SK-N-SH (cell line): ENCODE results near the gene COCH. TPM values are rescaled to one million over a fixed set of nuclear protein-coding genes. Genes with fewer than 3 reads are reported as not detected.

Source experiments
- CTCF ChIA-PET: fragments of 300-600, 350-600 bp; formaldehyde crosslinking; extraction: SDS; loops from one replicate; lab custom pipeline; 2021; lab: Yijun Ruan, JAX
- POLR2A ChIA-PET: fragments of 350-600 bp; sonication (Branson Sonifier 250); formaldehyde crosslinking; extraction: SDS; loops from one replicate; lab custom pipeline; 2020; ENCODE audit warnings: antibody characterized with exemption, inconsistent platforms; lab: Yijun Ruan, JAX
- DNase-seq: peaks from one replicate; pipeline ENCODE4 v3.0.0; 2012
- H2AFZ ChIP-seq: fragments of 200-600 bp; sonication (generic); 2 replicates; pipeline ENCODE4 v1.8.1; 2016; ENCODE audit warnings: antibody characterized with exemption, mild to moderate bottlenecking, low read depth
- H3F3A ChIP-seq: fragments of 200-600 bp; sonication (generic); replicated peaks from 2 replicates; pipeline ENCODE3; 2016; ENCODE audit warnings: antibody characterized with exemption, mild to moderate bottlenecking; ENCODE audit not compliant: insufficient read depth
- H3K27ac ChIP-seq, 2 experiments: fragments of 200-500 bp in 1 of 2; fragments of 200-600 bp in 1 of 2; sonication (Bioruptor generic) in 1 of 2; sonication (generic), shearing (Covaris generic) in 1 of 2; 2 replicates each; pipeline versions ENCODE4 v1.5.1 to v1.6.1; 2014 to 2016; ENCODE audit warnings: low read depth in 2 of 2, inconsistent platforms in 1 of 2, low read length in 1 of 2, mild to moderate bottlenecking in 1 of 2, mixed read lengths in 1 of 2
- H3K27me3 ChIP-seq: fragments of 200-600 bp; sonication (generic), shearing (Covaris generic); 2 replicates; pipeline ENCODE4 v1.6.1; 2016; ENCODE audit warnings: mixed run types; ENCODE audit not compliant: insufficient read depth
- H3K36me3 ChIP-seq, 2 experiments: fragments of 200-500 bp in 1 of 2; fragments of 200-600 bp in 1 of 2; sonication (Bioruptor generic) in 1 of 2; sonication (generic) in 1 of 2; replicated peaks in 1 of 2; 2 replicates each; pipeline versions ENCODE3 to v1.5.1; 2014 to 2016; ENCODE audit warnings: low read length in 1 of 2, mild to moderate bottlenecking in 1 of 2; ENCODE audit not compliant: insufficient read depth in 2 of 2, control insufficient read depth in 1 of 2
- H3K4me1 ChIP-seq, 2 experiments: fragments of 200-500 bp in 1 of 2; fragments of 200-600 bp in 1 of 2; sonication (Bioruptor generic) in 1 of 2; sonication (generic), shearing (Covaris generic) in 1 of 2; 2 replicates each; pipeline versions ENCODE4 v1.5.1 to v1.6.1; 2014 to 2016; ENCODE audit warnings: low read depth in 1 of 2, low read length in 1 of 2, mixed run types in 1 of 2; ENCODE audit not compliant: insufficient read depth in 2 of 2, control insufficient read depth in 1 of 2
- H3K4me2 ChIP-seq: fragments of 200-600 bp; sonication (generic), shearing (Covaris generic); 2 replicates; pipeline ENCODE4 v1.6.1; 2017; ENCODE audit warnings: mixed run types
- H3K4me3 ChIP-seq, 2 experiments: fragments of 200-500 bp in 1 of 2; fragments of 200-600 bp in 1 of 2; sonication (Bioruptor generic) in 1 of 2; sonication (generic), shearing (Covaris generic) in 1 of 2; 2 replicates each; pipeline versions ENCODE4 v1.5.1 to v1.8.1; 2014 to 2016; ENCODE audit warnings: low read depth in 2 of 2, inconsistent platforms in 1 of 2, low read length in 1 of 2, mild to moderate bottlenecking in 1 of 2, mixed read lengths in 1 of 2, moderate library complexity in 1 of 2
- H3K79me2 ChIP-seq: fragments of 200-600 bp; sonication (generic); 2 replicates; pipeline ENCODE4 v1.8.1; 2017; ENCODE audit warnings: mild to moderate bottlenecking; ENCODE audit not compliant: insufficient read depth
- H3K9ac ChIP-seq: fragments of 200-600 bp; sonication (generic); 2 replicates; pipeline ENCODE4 v1.6.1; 2017; ENCODE audit warnings: mixed run types
- H3K9me2 ChIP-seq: fragments of 200-600 bp; sonication (generic); 2 replicates; pipeline ENCODE4 v1.6.1; 2017; ENCODE audit warnings: mixed run types
- H3K9me3 ChIP-seq: fragments of 200-600 bp; sonication (generic); 2 replicates; pipeline ENCODE4 v1.6.1; 2017; ENCODE audit warnings: mixed run types, mild to moderate bottlenecking, moderate library complexity
- H4K20me1 ChIP-seq: fragments of 200-600 bp; sonication (generic); 2 replicates; pipeline ENCODE4 v1.6.1; 2017; ENCODE audit warnings: mild to moderate bottlenecking, mixed run types; ENCODE audit not compliant: insufficient read depth
- CHD2 ChIP-seq: fragments of 150-350 bp; IDR thresholded peaks from 2 replicates; pipeline ENCODE4 v1.6.1; 2018; ENCODE audit warnings: low read length; ENCODE audit not compliant: partially characterized antibody
- ELF1 ChIP-seq: IDR thresholded peaks from 2 replicates; pipeline ENCODE4 v1.4.0; 2012
- EZH2phosphoT487 ChIP-seq: fragments of 200-600 bp; sonication (generic); IDR thresholded peaks from 2 replicates; pipeline ENCODE4 v1.6.1; 2017; ENCODE audit warnings: low read depth, mixed run types, mild to moderate bottlenecking, antibody characterized with exemption, moderate library complexity, borderline replicate concordance
- FOSL2 ChIP-seq: IDR thresholded peaks from 2 replicates; pipeline ENCODE4 v1.4.0; 2012; ENCODE audit warnings: low read depth, mild to moderate bottlenecking, moderate library complexity, borderline replicate concordance
- FOXM1 ChIP-seq: IDR thresholded peaks from 2 replicates; pipeline ENCODE4 v1.4.0; 2012; ENCODE audit warnings: low read depth, mild to moderate bottlenecking
- GABPA ChIP-seq: IDR thresholded peaks from 2 replicates; pipeline ENCODE4 v1.4.0; 2012; ENCODE audit warnings: low read depth, mild to moderate bottlenecking
- GATA2 ChIP-seq: sonication (generic); formaldehyde crosslinking; IDR thresholded peaks from 2 replicates; pipeline ENCODE4 v1.5.0; 2020; ENCODE audit warnings: mild to moderate bottlenecking, missing genetic modification reagents
- MXI1 ChIP-seq: IDR thresholded peaks from 2 replicates; pipeline ENCODE4 v1.6.1; 2012; ENCODE audit warnings: mild to moderate bottlenecking, low read depth, low read length, improper control_type of control experiment
- NFIC ChIP-seq: IDR thresholded peaks from 2 replicates; pipeline ENCODE4 v1.4.0; 2012; ENCODE audit warnings: borderline replicate concordance
- POLR2AphosphoS5 ChIP-seq: IDR thresholded peaks from 2 replicates; pipeline ENCODE4 v1.6.1; 2012; ENCODE audit warnings: low read depth, low read length
- RAD21 ChIP-seq: IDR thresholded peaks from 2 replicates; pipeline ENCODE4 v1.6.1; 2012; ENCODE audit warnings: mild to moderate bottlenecking, low read length
- RCOR1 ChIP-seq: fragments of 150-350 bp; IDR thresholded peaks from 2 replicates; pipeline ENCODE4 v1.6.1; 2017; ENCODE audit warnings: antibody characterized with exemption, low read length
- RFX5 ChIP-seq: IDR thresholded peaks from 2 replicates; pipeline ENCODE4 v1.6.1; 2012; ENCODE audit warnings: mild to moderate bottlenecking, improper control_type of control experiment, low read length
- SIN3A ChIP-seq: IDR thresholded peaks from 2 replicates; pipeline ENCODE4 v1.6.1; 2012; ENCODE audit warnings: low read depth, mild to moderate bottlenecking, low read length, moderate library complexity, borderline replicate concordance
- SMC3 ChIP-seq: IDR thresholded peaks from 2 replicates; pipeline ENCODE4 v1.6.1; 2012; ENCODE audit warnings: low read depth, low read length, improper control_type of control experiment
- TAF1 ChIP-seq: IDR thresholded peaks from 2 replicates; pipeline ENCODE4 v1.6.1; 2012; ENCODE audit warnings: low read depth, mild to moderate bottlenecking, low read length, moderate library complexity, borderline replicate concordance
- TEAD4 ChIP-seq: IDR thresholded peaks from 2 replicates; pipeline ENCODE4 v1.4.0; 2012; ENCODE audit warnings: mild to moderate bottlenecking, borderline replicate concordance; ENCODE audit not compliant: insufficient read depth
- YY1 ChIP-seq: IDR thresholded peaks from 2 replicates; pipeline ENCODE4 v1.4.0; 2012; ENCODE audit warnings: low read depth, mild to moderate bottlenecking
- WGBS: methylation state at CpG from one replicate; pipeline ENCODE4 v1.1.6; 2017; ENCODE audit warnings: low lambda C conversion rate; 5-methylcytosine and 5-hydroxymethylcytosine counted together
- polyA plus RNA-seq, 3 experiments: library from polyadenylated mRNA; depleted of rRNA; stranded (reverse); fragments of >200 nt; gene quantifications; 2 replicates each; pipeline ENCODE4 v1.2.3, GENCODE V29; 2012
- TF ChIP-seq, protein P1 (sequence below): fragments of 200-600 bp; sonication (generic); IDR thresholded peaks from 2 replicates; pipeline ENCODE4 v1.6.1; 2017; ENCODE audit warnings: antibody characterized with exemption, mild to moderate bottlenecking, moderate library complexity
- TF ChIP-seq, protein P2 (sequence below): fragments of 150-350 bp; IDR thresholded peaks from 2 replicates; pipeline ENCODE4 v1.6.1; 2016; ENCODE audit warnings: mild to moderate bottlenecking, low read depth, low read length
- TF ChIP-seq, protein P3 (sequence below): IDR thresholded peaks from 2 replicates; pipeline ENCODE4 v1.4.0; 2012; ENCODE audit warnings: low read depth, borderline replicate concordance
- TF ChIP-seq, protein P4 (sequence below): IDR thresholded peaks from 2 replicates; pipeline ENCODE4 v1.4.0; 2012; ENCODE audit warnings: low read depth, borderline replicate concordance

COCH gene
- polyA plus RNA-seq, 1 of the 3 experiments (the other 2 are of a cell fraction) = 9.3 TPM

DNA sequence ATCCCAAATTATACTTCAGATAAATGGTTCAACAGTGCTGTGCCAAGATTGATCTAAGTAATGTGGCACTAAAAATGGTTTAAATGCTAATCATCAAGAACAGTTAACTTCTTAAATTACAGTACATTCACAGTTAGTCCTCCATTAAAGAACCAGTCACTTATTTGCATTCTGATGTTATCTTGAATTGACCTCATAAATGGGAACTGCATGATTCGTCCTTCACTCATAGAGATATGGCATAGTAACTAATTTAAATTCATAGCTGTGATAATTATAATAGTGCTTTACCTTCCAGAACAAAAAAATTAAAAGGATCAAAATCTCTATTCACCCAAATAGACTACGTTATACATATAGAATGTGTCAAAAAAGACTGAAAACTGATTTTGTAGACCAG is 61.1 kb downstream of the COCH start:
- Histone ChIP-seq H3K9me2 (0 out of 2 replicates have a peak, but pooled peaks cover 2% of the 10 kb centered on the region), H3K9me3 (no peaks in the 10 kb centered on the region), H3K79me2 (peaks cover 25% of the 10 kb centered on the region), H2AFZ (no peak overlapping the region), H3K36me3 (peaks cover 34 to 68% of the 10 kb centered on the region in 2 experiments), H3F3A (peaks cover 21% of the 10 kb centered on the region), H3K4me3 (no peak overlapping the region), H3K9ac (no peak overlapping the region), H3K4me1 (peaks cover 2 to 14% of the 10 kb centered on the region in 2 experiments), H3K4me2 (no peak overlapping the region), H3K27me3 (no peaks in the 10 kb centered on the region), H3K27ac (no peak overlapping the region), H4K20me1 (peaks cover 3% of the 10 kb centered on the region; the same call in 1 of the 2 replicates)
- CTCF ChIA-PET = interaction anchor here (1.5 kb wide), 1 partner anchor 25 kb away, joined by 3 read pairs; no protein-coding TSS in a partner anchor
- POLR2A ChIA-PET = no interaction called here
- TF ChIP-seq NFIC (no peak), RAD21 (no peak), ELF1 (no peak), FOSL2 (no peak), RFX5 (no peak), EZH2phosphoT487 (no peak), SMC3 (no peak), SIN3A (no peak), POLR2AphosphoS5 (no peak), RCOR1 (no peak)
- TF ChIP-seq, protein P1, sequence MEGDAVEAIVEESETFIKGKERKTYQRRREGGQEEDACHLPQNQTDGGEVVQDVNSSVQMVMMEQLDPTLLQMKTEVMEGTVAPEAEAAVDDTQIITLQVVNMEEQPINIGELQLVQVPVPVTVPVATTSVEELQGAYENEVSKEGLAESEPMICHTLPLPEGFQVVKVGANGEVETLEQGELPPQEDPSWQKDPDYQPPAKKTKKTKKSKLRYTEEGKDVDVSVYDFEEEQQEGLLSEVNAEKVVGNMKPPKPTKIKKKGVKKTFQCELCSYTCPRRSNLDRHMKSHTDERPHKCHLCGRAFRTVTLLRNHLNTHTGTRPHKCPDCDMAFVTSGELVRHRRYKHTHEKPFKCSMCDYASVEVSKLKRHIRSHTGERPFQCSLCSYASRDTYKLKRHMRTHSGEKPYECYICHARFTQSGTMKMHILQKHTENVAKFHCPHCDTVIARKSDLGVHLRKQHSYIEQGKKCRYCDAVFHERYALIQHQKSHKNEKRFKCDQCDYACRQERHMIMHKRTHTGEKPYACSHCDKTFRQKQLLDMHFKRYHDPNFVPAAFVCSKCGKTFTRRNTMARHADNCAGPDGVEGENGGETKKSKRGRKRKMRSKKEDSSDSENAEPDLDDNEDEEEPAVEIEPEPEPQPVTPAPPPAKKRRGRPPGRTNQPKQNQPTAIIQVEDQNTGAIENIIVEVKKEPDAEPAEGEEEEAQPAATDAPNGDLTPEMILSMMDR = no peak
- TF ChIP-seq, protein P2, sequence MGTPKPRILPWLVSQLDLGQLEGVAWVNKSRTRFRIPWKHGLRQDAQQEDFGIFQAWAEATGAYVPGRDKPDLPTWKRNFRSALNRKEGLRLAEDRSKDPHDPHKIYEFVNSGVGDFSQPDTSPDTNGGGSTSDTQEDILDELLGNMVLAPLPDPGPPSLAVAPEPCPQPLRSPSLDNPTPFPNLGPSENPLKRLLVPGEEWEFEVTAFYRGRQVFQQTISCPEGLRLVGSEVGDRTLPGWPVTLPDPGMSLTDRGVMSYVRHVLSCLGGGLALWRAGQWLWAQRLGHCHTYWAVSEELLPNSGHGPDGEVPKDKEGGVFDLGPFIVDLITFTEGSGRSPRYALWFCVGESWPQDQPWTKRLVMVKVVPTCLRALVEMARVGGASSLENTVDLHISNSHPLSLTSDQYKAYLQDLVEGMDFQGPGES = no peak
- WGBS = 83% methylated on average over 2 of the region's 2 CpGs
- DNase-seq = no peak

DNA sequence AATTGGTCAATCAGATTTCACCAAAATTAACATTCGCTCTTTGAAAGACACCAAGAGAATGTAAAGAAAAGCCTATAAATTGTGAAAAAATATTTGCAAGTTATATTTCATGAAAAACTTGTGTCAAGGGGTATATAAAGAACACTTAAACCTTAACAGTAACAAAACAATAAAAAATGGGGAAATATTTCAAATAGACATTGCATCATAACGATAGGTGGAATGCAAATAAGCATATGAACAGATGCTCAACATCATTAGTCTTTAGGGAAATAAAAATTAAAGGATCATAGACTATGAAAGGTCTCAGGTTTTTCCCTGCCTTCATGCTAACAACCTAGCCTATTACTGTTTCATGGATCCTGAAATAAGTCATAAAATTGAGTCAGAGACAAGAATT is 64.3 kb downstream of the COCH start:
- H3K4me3 ChIP-seq = no peak overlapping the region
- no peaks in the 10 kb centered on the region for H3K9me2 ChIP-seq
- H2AFZ ChIP-seq = no peak overlapping the region
- H3K79me2 ChIP-seq = peaks cover 25% of the 10 kb centered on the region
- DNase-seq = no peak
- H4K20me1 ChIP-seq = no peaks in the 10 kb centered on the region
- H3K9me3 ChIP-seq = no peaks in the 10 kb centered on the region
- WGBS = 97% methylated on average over 2 of the region's 2 CpGs
- no peak overlapping the region for H3K27ac ChIP-seq
- POLR2A ChIA-PET = no interaction called here
- H3K36me3 ChIP-seq = peaks cover 36 to 55% of the 10 kb centered on the region in 2 experiments
- peaks cover 9% of the 10 kb centered on the region for H3F3A ChIP-seq
- no peak overlapping the region for H3K9ac ChIP-seq
- H3K4me1 ChIP-seq = peaks cover 0 to 9% of the 10 kb centered on the region in 2 experiments; a peak in 2 of 4 replicates
- CTCF ChIA-PET = no interaction called here
- H3K4me2 ChIP-seq = no peak overlapping the region
- no peaks in the 10 kb centered on the region for H3K27me3 ChIP-seq
- TF ChIP-seq YY1 (no peak), MXI1 (no peak), RCOR1 (no peak), POLR2AphosphoS5 (no peak), GATA2 (CRISPR knock-in tag) (no peak), RAD21 (no peak), FOXM1 (no peak), CHD2 (no peak), TAF1 (no peak), GABPA (no peak), TEAD4 (no peak), SIN3A (no peak)
- TF ChIP-seq, protein P3, sequence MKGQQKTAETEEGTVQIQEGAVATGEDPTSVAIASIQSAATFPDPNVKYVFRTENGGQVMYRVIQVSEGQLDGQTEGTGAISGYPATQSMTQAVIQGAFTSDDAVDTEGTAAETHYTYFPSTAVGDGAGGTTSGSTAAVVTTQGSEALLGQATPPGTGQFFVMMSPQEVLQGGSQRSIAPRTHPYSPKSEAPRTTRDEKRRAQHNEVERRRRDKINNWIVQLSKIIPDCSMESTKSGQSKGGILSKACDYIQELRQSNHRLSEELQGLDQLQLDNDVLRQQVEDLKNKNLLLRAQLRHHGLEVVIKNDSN = no peak
- TF ChIP-seq, protein P4, sequence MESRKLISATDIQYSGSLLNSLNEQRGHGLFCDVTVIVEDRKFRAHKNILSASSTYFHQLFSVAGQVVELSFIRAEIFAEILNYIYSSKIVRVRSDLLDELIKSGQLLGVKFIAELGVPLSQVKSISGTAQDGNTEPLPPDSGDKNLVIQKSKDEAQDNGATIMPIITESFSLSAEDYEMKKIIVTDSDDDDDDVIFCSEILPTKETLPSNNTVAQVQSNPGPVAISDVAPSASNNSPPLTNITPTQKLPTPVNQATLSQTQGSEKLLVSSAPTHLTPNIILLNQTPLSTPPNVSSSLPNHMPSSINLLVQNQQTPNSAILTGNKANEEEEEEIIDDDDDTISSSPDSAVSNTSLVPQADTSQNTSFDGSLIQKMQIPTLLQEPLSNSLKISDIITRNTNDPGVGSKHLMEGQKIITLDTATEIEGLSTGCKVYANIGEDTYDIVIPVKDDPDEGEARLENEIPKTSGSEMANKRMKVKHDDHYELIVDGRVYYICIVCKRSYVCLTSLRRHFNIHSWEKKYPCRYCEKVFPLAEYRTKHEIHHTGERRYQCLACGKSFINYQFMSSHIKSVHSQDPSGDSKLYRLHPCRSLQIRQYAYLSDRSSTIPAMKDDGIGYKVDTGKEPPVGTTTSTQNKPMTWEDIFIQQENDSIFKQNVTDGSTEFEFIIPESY = no peak
